Measurements from ENCODE around the gene PKDREJ. TPM values are rescaled to one million over a fixed set of nuclear protein-coding genes. Genes with fewer than 3 reads are reported as not detected.

PKDREJ gene
- total and polyA plus RNA-seq, 2 donors (not counting 1 experiment from before 2014, with no cell fraction given) = under 0.01 TPM; not detected in 1

DNA sequence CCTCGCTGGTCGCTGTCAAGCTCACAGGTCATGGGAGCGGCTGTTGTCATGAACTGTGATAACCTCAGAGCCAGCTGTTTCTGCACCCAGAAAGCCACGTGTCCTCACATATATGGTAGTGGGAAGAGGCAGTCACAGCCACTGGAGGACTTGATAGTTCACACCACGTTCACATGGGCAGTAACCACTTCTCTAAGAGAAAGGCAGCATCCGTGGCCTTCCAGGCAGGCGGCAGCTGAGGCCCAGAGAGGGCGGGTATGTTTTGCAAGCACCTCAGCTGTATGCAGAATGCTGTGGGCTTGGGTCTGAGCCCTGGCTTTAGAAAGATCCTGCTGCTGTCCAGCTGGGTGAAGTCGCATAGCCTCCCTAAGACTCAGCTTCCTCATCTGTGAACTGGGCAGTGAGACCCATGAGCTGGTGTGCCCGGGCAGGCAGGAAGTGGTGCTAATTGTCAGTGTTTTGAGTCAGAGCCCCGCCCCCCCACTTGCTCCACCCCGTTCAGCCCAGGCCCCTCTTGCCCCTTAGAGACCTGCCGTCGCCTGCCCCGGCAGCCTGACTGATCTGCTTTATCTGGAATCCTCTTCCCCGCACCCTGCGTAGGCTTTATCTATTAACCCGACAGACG lies 18.0 kb upstream of the PKDREJ start:
- Histone ChIP-seq H4K20me1 (ENCODE audit: control insufficient read depth, extremely low read depth, insufficient read depth, low read length) (no peaks in the 10 kb centered on the region), H3K9me3 (ENCODE audit: control insufficient read depth, insufficient read depth, low read depth, low read length) (no peaks in the 10 kb centered on the region), H3K4me2 (ENCODE audit: extremely low read depth, insufficient read depth, low read length) (no peak overlapping the region), H3K4me1 (ENCODE audit: control insufficient read depth, extremely low read depth, insufficient read depth, low read length) (no peaks in the 10 kb centered on the region), H3K79me2 (ENCODE audit: control insufficient read depth, insufficient read depth, low read length) (no peaks in the 10 kb centered on the region), H3K36me3 (ENCODE audit: control insufficient read depth, insufficient read depth, low read length) (peaks cover 30% of the 10 kb centered on the region), H3K27me3 (ENCODE audit: control insufficient read depth, insufficient read depth, low read length) (no peaks in the 10 kb centered on the region), H3K27ac (ENCODE audit: insufficient read depth, low read length) (no peak overlapping the region), H3K4me3 (replicated peaks in 1 of 4; ENCODE audit: control extremely low read depth in 1 of 4, insufficient read depth in 1 of 4, low read depth in 3 of 4, low read length in 4 of 4) (no peak overlapping the region), H3K9ac (ENCODE audit: insufficient read depth, low read length) (no peak overlapping the region), H2AFZ (ENCODE audit: low read length) (no peak overlapping the region)
- no peak for TF ChIP-seq EZH2 (IDR thresholded peaks at IDR 0.05; ENCODE audit: low read length, missing control alignments)
- no peak for TF ChIP-seq CTCF (conservative IDR thresholded peaks at IDR 0.05 in 1 of 2, IDR thresholded peaks at IDR 0.05 in 1 of 2; ENCODE audit: low read depth in 1 of 2, low read length in 2 of 2)
- DNase-seq (ENCODE audit: low read depth in 2 of 2) = no peak

- DNase-seq (ENCODE audit: low read depth in 2 of 2) = no peak
- Histone ChIP-seq H2AFZ (ENCODE audit: low read length) (no peak overlapping the region), H3K79me2 (ENCODE audit: control insufficient read depth, insufficient read depth, low read length) (no peaks in the 10 kb centered on the region), H3K27me3 (ENCODE audit: control insufficient read depth, insufficient read depth, low read length) (no peaks in the 10 kb centered on the region), H3K4me3 (replicated peaks in 1 of 4; ENCODE audit: control extremely low read depth in 1 of 4, insufficient read depth in 1 of 4, low read depth in 3 of 4, low read length in 4 of 4) (no peak overlapping the region), H3K27ac (ENCODE audit: insufficient read depth, low read length) (no peak overlapping the region), H4K20me1 (ENCODE audit: control insufficient read depth, extremely low read depth, insufficient read depth, low read length) (no peaks in the 10 kb centered on the region), H3K36me3 (ENCODE audit: control insufficient read depth, insufficient read depth, low read length) (peaks cover 28% of the 10 kb centered on the region), H3K9ac (ENCODE audit: insufficient read depth, low read length) (no peak overlapping the region), H3K4me1 (ENCODE audit: control insufficient read depth, extremely low read depth, insufficient read depth, low read length) (no peaks in the 10 kb centered on the region), H3K4me2 (ENCODE audit: extremely low read depth, insufficient read depth, low read length) (no peak overlapping the region), H3K9me3 (ENCODE audit: control insufficient read depth, insufficient read depth, low read depth, low read length) (no peaks in the 10 kb centered on the region)
- TF ChIP-seq EZH2 (IDR thresholded peaks at IDR 0.05; ENCODE audit: low read length, missing control alignments) = no peak
- TF ChIP-seq CTCF (conservative IDR thresholded peaks at IDR 0.05 in 1 of 2, IDR thresholded peaks at IDR 0.05 in 1 of 2; ENCODE audit: low read depth in 1 of 2, low read length in 2 of 2) = no peak
These were observed 17.1 kb upstream of the PKDREJ start for GRCh38 chr22:46280063-46280817.

DNA sequence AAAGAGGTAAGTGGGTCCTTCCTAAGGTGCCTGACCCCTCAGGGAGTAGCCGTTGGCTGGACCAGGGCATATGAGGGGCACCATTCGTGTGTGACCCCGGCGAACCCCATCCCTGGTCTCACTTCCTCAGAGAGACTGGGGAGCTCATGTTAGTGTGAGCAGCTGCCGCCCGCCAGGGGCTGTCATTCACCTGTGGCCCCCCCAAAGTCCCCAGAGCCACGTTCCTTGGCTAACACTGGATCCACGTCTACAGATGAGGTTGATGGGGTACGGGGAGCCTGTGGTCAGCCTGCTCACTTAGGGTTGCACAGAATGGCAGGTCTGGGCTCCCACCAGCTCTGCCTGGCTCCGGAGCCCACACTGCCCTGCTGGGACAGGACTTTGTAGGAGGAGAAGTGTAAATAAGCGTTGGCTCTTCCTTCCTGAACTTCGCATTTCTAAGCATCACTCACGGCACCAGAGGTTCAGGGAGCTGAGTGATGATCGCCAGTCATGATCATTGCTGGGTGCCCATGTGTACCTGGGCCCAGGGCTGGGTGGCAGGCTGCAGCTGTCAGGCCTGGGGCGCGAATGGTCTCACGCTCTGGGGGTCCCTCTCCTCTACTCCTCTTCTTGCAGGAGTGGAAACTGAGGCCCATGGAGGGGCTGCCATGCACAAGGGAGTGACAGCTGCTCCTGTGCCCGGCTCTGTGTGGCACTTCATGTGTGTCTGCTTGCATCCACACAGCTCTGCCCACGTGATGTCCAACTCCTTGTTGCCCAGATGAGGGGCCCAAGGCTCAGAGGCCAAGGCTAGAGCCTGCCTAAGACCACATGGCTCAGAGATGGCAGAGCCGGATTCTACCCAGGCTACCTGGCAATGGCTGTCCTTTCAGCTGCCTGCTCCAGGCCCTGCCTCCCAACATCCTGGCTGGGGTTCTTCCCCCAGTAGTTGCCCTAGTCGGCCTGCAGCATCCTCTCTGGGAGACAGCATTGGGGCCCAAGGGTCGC lies 15.8 kb upstream of the PKDREJ start:
- no peak overlapping the region for H3K9ac ChIP-seq (ENCODE audit: insufficient read depth, low read length)
- no peak overlapping the region for H2AFZ ChIP-seq (ENCODE audit: low read length)
- no peak overlapping the region for H3K27ac ChIP-seq (ENCODE audit: insufficient read depth, low read length)
- H3K4me1 ChIP-seq (ENCODE audit: control insufficient read depth, extremely low read depth, insufficient read depth, low read length) = no peaks in the 10 kb centered on the region
- H4K20me1 ChIP-seq (ENCODE audit: control insufficient read depth, extremely low read depth, insufficient read depth, low read length) = no peaks in the 10 kb centered on the region
- peaks cover 25% of the 10 kb centered on the region for H3K36me3 ChIP-seq (ENCODE audit: control insufficient read depth, insufficient read depth, low read length)
- TF ChIP-seq EZH2 (IDR thresholded peaks at IDR 0.05; ENCODE audit: low read length, missing control alignments) = no peak
- no peaks in the 10 kb centered on the region for H3K27me3 ChIP-seq (ENCODE audit: control insufficient read depth, insufficient read depth, low read length)
- no peaks in the 10 kb centered on the region for H3K79me2 ChIP-seq (ENCODE audit: control insufficient read depth, insufficient read depth, low read length)
- no peak overlapping the region for H3K4me3 ChIP-seq (replicated peaks in 1 of 4; ENCODE audit: control extremely low read depth in 1 of 4, insufficient read depth in 1 of 4, low read depth in 3 of 4, low read length in 4 of 4)
- no peaks in the 10 kb centered on the region for H3K9me3 ChIP-seq (ENCODE audit: control insufficient read depth, insufficient read depth, low read depth, low read length)
- H3K4me2 ChIP-seq (ENCODE audit: extremely low read depth, insufficient read depth, low read length) = no peak overlapping the region
- no peak for DNase-seq (ENCODE audit: low read depth in 2 of 2)

All from fibroblast of lung (primary cell).